ENCODE results near the gene MRPL4. TPM values are rescaled to one million over a fixed set of nuclear protein-coding genes. Genes with fewer than 3 reads are reported as not detected.

MRPL4 gene
- total and polyA plus RNA-seq, 8 donors: 16.1 to 314 (median 52.4) TPM

GRCh38 chr19:10294368-10294697, 42.3 kb downstream of the MRPL4 start:
- no peak overlapping the region for H3K27ac ChIP-seq
- TF ChIP-seq POLR2A (IDR thresholded peaks at IDR 0.05): no peak
- H3K27me3 ChIP-seq: peaks cover 34 to 100% (median 74%) of the 10 kb centered on the region in 3 donors
- no peak for DNase-seq
- intact Hi-C loops (cut with DNase I; ENCODE audit: low total_unique reads): no loop called here
- H3K9me3 ChIP-seq: no peaks in the 10 kb centered on the region
- WGBS, 5 donors: 7 to 14% (median 11%) methylated on average over 9 to 25 of the region's 25 CpGs; no CpG with 5 or more reads in 1 of the 5 donors
- H3K36me3 ChIP-seq: no peaks in the 10 kb centered on the region
- H3K4me3 ChIP-seq: peak overlapping the region in 1 of 4 donors; percentile 6
- peaks cover 44 to 70% (median 65%) of the 10 kb centered on the region in 4 donors for H3K4me1 ChIP-seq

GRCh38 chr19:10295305-10295846, 43.4 kb downstream of the MRPL4 start:
- no peaks in the 10 kb centered on the region for H3K9me3 ChIP-seq
- H3K4me1 ChIP-seq: peaks cover 33 to 64% (median 55%) of the 10 kb centered on the region in 4 donors
- no peak overlapping the region for H3K27ac ChIP-seq
- 1 to 6% (median 2%) methylated on average over 4 to 48 of the region's 48 CpGs for WGBS, 5 donors
- H3K4me3 ChIP-seq: peak overlapping the region; percentile 17 to 48 (median 29)
- intact Hi-C loops (cut with DNase I; ENCODE audit: low total_unique reads): no loop called here
- peaks cover 28 to 100% (median 70%) of the 10 kb centered on the region in 3 donors for H3K27me3 ChIP-seq
- no peaks in the 10 kb centered on the region for H3K36me3 ChIP-seq
- peak in 1 of 7 experiments; percentile 12 for TF ChIP-seq CTCF (IDR thresholded peaks at IDR 0.05)
- TF ChIP-seq POLR2A (IDR thresholded peaks at IDR 0.05): no peak
- TF ChIP-seq POLR2AphosphoS5 (IDR thresholded peaks at IDR 0.05): no peak
- no peak for TF ChIP-seq EP300 (IDR thresholded peaks at IDR 0.05)
- peak; percentile 51 to 70 for DNase-seq

GRCh38 chr19:10295847-10296591, 44.0 kb downstream of the MRPL4 start:
- no peak for TF ChIP-seq POLR2AphosphoS5 (IDR thresholded peaks at IDR 0.05)
- peaks cover 27 to 57% (median 49%) of the 10 kb centered on the region in 4 donors for H3K4me1 ChIP-seq
- no peaks in the 10 kb centered on the region for H3K9me3 ChIP-seq
- H3K27ac ChIP-seq: no peak overlapping the region
- intact Hi-C loops (cut with DNase I; ENCODE audit: low total_unique reads): no loop called here
- H3K27me3 ChIP-seq: peaks cover 28 to 100% (median 63%) of the 10 kb centered on the region in 3 donors
- H3K36me3 ChIP-seq: no peaks in the 10 kb centered on the region
- peak in 1 of 2 donors; percentile 70 for DNase-seq
- 4 to 8% (median 5%) methylated on average over 15 to 58 of the region's 58 CpGs for WGBS, 5 donors
- H3K4me3 ChIP-seq: peak overlapping the region; percentile 17 to 48 (median 29)

- no peak for DNase-seq
- intact Hi-C loops (cut with DNase I; ENCODE audit: low total_unique reads): no loop called here
- H3K4me1 ChIP-seq: peaks cover 12 to 21% (median 16%) of the 10 kb centered on the region in 4 donors
- WGBS, 5 donors: 31 to 38% (median 35%) methylated on average over 14 of the region's 14 CpGs
- H3K27ac ChIP-seq: no peak overlapping the region
- no peaks in the 10 kb centered on the region for H3K9me3 ChIP-seq
- H3K36me3 ChIP-seq: peaks cover 0 to 7% (median 3%) of the 10 kb centered on the region in 4 donors
- no peak for TF ChIP-seq POLR2AphosphoS5 (IDR thresholded peaks at IDR 0.05)
- TF ChIP-seq POLR2A (IDR thresholded peaks at IDR 0.05): no peak
- no peak for TF ChIP-seq EP300 (IDR thresholded peaks at IDR 0.05)
- TF ChIP-seq CTCF (IDR thresholded peaks at IDR 0.05): no peak
- peaks cover 12 to 78% (median 26%) of the 10 kb centered on the region in 3 donors for H3K27me3 ChIP-seq
- no peak overlapping the region for H3K4me3 ChIP-seq
Observed at GRCh38 chr19:10299545-10300458, 47.8 kb downstream of the MRPL4 start.
